ENCODE data around the gene GALNT2. TPM values are rescaled to one million over a fixed set of nuclear protein-coding genes. Genes with fewer than 3 reads are reported as not detected.

GALNT2 gene
- total and polyA plus RNA-seq, 10 of the 15 experiments (the other 5 are each of a cell fraction or from before 2014, with no cell fraction given) = 0.52 to 27.7 (median 16.3) TPM

DNA sequence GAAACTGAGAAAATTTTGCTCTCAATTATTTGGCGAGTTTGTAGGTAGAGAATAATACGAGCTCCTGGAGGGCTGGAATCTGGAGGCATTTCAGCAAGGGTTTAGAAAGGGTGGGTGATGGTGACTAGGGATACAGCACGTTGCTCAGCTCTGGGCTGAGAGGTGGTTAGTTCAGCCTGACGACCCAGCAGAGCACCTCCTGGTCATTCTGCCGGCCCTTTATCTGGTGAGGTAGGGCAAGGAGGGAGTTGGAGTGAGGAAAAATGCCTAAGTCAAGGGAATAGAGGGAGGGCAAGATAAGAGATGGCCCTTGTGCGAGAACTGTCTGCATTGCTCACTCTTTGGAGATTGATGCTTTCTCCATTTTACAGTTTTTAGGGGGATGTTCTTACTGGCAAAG lies 19.1 kb downstream of the GALNT2 start:
- DNase-seq (ENCODE audit: low read depth, low spot score) = no peak
- Histone ChIP-seq H3K79me2 (ENCODE audit: control insufficient read depth, insufficient read depth, low read length) (peaks cover 7% of the 10 kb centered on the region), H3K27ac (ENCODE audit: control insufficient read depth, insufficient read depth) (no peak overlapping the region), H2AFZ (ENCODE audit: control insufficient read depth, low read depth, low read length) (no peak overlapping the region), H3K4me2 (ENCODE audit: control insufficient read depth, insufficient read depth) (no peak overlapping the region), H3K9ac (ENCODE audit: control insufficient read depth, insufficient read depth, low read length) (no peak overlapping the region), H4K20me1 (ENCODE audit: control insufficient read depth, insufficient read depth) (no peaks in the 10 kb centered on the region), H3K9me3 (replicated peaks; ENCODE audit: control insufficient read depth, insufficient read depth, low read length) (no peaks in the 10 kb centered on the region; the same call in 2 of the 3 replicates), H3K36me3 (ENCODE audit: control insufficient read depth in 2 of 2, insufficient read depth in 2 of 2, low read length in 1 of 2) (peaks cover 0 to 2% of the 10 kb centered on the region in 2 experiments; a peak in 1 of 4 replicates), H3K27me3 (replicated peaks in 1 of 2; ENCODE audit: control insufficient read depth in 2 of 2, insufficient read depth in 2 of 2, low read length in 1 of 2) (no peaks in the 10 kb centered on the region), H3K4me1 (ENCODE audit: control insufficient read depth, insufficient read depth, low read length) (peaks cover 8% of the 10 kb centered on the region; the same call in 1 of the 2 replicates), H3K4me3 (no peak overlapping the region)
- RAD21 ChIA-PET (ENCODE audit: unreplicated experiment) = no interaction called here
- no peak for FAIRE-seq
- no TSS peak for BruUV-seq (replicated peaks)
- ATAC-seq = no peak
- no peak for TF ChIP-seq HDAC2 (IDR thresholded peaks at IDR 0.05)
- no peak for TF ChIP-seq PRDM15 (CRISPR knock-in tag; IDR thresholded peaks at IDR 0.05)
- no peak for TF ChIP-seq ESRRA (IDR thresholded peaks at IDR 0.05; ENCODE audit: low read length)
- TF ChIP-seq, protein P1, sequence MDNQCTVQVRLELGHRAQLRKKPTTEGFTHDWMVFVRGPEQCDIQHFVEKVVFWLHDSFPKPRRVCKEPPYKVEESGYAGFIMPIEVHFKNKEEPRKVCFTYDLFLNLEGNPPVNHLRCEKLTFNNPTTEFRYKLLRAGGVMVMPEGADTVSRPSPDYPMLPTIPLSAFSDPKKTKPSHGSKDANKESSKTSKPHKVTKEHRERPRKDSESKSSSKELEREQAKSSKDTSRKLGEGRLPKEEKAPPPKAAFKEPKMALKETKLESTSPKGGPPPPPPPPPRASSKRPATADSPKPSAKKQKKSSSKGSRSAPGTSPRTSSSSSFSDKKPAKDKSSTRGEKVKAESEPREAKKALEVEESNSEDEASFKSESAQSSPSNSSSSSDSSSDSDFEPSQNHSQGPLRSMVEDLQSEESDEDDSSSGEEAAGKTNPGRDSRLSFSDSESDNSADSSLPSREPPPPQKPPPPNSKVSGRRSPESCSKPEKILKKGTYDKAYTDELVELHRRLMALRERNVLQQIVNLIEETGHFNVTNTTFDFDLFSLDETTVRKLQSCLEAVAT (IDR thresholded peaks at IDR 0.05) = no peak
- TF ChIP-seq KDM1A (IDR thresholded peaks at IDR 0.05; ENCODE audit: borderline replicate concordance) = no peak
- TF ChIP-seq IRF4 (IDR thresholded peaks at IDR 0.05; ENCODE audit: low read depth, low read length) = no peak
- TF ChIP-seq CEBPZ (IDR thresholded peaks at IDR 0.05; ENCODE audit: low read depth, low read length) = no peak
- TF ChIP-seq, protein P2, sequence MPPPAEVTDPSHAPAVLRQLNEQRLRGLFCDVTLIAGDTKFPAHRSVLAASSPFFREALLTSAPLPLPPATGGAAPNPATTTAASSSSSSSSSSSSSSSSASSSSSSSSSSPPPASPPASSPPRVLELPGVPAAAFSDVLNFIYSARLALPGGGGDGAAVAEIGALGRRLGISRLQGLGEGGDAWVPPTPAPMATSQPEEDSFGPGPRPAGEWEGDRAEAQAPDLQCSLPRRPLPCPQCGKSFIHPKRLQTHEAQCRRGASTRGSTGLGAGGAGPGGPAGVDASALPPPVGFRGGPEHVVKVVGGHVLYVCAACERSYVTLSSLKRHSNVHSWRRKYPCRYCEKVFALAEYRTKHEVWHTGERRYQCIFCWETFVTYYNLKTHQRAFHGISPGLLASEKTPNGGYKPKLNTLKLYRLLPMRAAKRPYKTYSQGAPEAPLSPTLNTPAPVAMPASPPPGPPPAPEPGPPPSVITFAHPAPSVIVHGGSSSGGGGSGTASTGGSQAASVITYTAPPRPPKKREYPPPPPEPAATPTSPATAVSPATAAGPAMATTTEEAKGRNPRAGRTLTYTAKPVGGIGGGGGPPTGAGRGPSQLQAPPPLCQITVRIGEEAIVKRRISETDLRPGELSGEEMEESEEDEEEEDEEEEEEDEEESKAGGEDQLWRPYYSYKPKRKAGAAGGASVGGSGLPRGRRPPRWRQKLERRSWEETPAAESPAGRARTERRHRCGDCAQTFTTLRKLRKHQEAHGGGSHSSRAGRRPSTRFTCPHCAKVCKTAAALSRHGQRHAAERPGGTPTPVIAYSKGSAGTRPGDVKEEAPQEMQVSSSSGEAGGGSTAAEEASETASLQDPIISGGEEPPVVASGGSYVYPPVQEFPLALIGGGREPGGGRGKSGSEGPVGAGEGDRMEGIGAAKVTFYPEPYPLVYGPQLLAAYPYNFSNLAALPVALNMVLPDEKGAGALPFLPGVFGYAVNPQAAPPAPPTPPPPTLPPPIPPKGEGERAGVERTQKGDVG (CRISPR knock-in tag; IDR thresholded peaks at IDR 0.05) = no peak
- WGBS (ENCODE audit: insufficient coverage, insufficient replicate concordance, low lambda C conversion rate, missing lambda C conversion rate) = 71% methylated on average over 6 of the region's 6 CpGs
- CTCF ChIA-PET = interaction anchor here (0.7 to 1.3 kb wide), 2 partner anchors 128 to 425 kb away, joined by 3 read pairs; no protein-coding TSS in a partner anchor
- SMC1A ChIA-PET (ENCODE audit: uncharacterized antibody, unreplicated experiment) = interaction anchor here (1.0 to 1.4 kb wide), 4 partner anchors 14 to 425 kb away, joined by 3 to 5 read pairs (median 4); no protein-coding TSS in a partner anchor
- in situ Hi-C loops (cut with MboI) = no loop called here
- intact Hi-C loops (cut with micrococcal nuclease; ENCODE audit: unreplicated experiment) = no loop called here
- POLR2A ChIA-PET = interaction anchor here (0.6 kb wide), 1 partner anchor 508 kb away, joined by 4 read pairs; no protein-coding TSS in a partner anchor
